ENCODE data around the gene LARP6. TPM values are rescaled to one million over a fixed set of nuclear protein-coding genes. Genes with fewer than 3 reads are reported as not detected.

The LARP6 gene
- total and polyA plus RNA-seq, 2 experiments from 2014 or later, result 20.0 to 22.4 TPM

- Histone ChIP-seq H3F3A (replicated peaks; ENCODE audit: low read depth) (no peaks in the 10 kb centered on the region), H3K4me2 (no peak overlapping the region), H2AFZ (no peak overlapping the region), H3K4me1 (ENCODE audit: insufficient read depth) (no peaks in the 10 kb centered on the region), H4K20me1 (replicated peaks; ENCODE audit: insufficient read depth) (no peaks in the 10 kb centered on the region), H3K4me3 (no peak overlapping the region), H3K36me3 (ENCODE audit: insufficient read depth) (no peaks in the 10 kb centered on the region), H3K27me3 (ENCODE audit: insufficient read depth) (no peaks in the 10 kb centered on the region), H3K9me2 (ENCODE audit: insufficient read depth) (no peaks in the 10 kb centered on the region), H3K79me2 (replicated peaks; ENCODE audit: insufficient read depth) (no peaks in the 10 kb centered on the region), H3K27ac (ENCODE audit: low read depth) (no peak overlapping the region)
- no peak for ATAC-seq
- no peak for DNase-seq (ENCODE audit: low spot score)
- Mint-ChIP-seq H3K9me3 (peaks cover 9% of the 10 kb centered on the region; the same call in 1 of the 3 replicates), H3K36me3 (ENCODE audit: low read depth) (no peaks in the 10 kb centered on the region), H3K4me3 (no peak overlapping the region), H3K27ac (no peak overlapping the region), H3K27me3 (ENCODE audit: insufficient read depth, low read depth, poor library complexity) (peaks cover 3% of the 10 kb centered on the region), H3K4me1 (peaks cover 11% of the 10 kb centered on the region; the same call in 2 of the 3 replicates)
- TF ChIP-seq CTCF (conservative IDR thresholded peaks at IDR 0.05; ENCODE audit: low read depth in 2 of 2) (no peak), ZNF462 (CRISPR knock-in tag; IDR thresholded peaks at IDR 0.05) (no peak), JUNB (IDR thresholded peaks at IDR 0.05; ENCODE audit: unreplicated experiment) (no peak)
These were observed 33.7 kb downstream of the LARP6 start for GRCh38 chr15:70820214-70820613.

- ATAC-seq (no peak), DNase-seq (ENCODE audit: low spot score) (no peak)
- Mint-ChIP-seq H3K36me3 (ENCODE audit: low read depth) (no peaks in the 10 kb centered on the region), H3K9me3 (peaks cover 9% of the 10 kb centered on the region; the same call in 1 of the 3 replicates), H3K27me3 (ENCODE audit: insufficient read depth, low read depth, poor library complexity) (peaks cover 3% of the 10 kb centered on the region), H3K4me1 (peaks cover 5% of the 10 kb centered on the region; the same call in 2 of the 3 replicates), H3K27ac (no peak overlapping the region), H3K4me3 (no peak overlapping the region)
- H3K9me2 ChIP-seq (ENCODE audit: insufficient read depth), result no peaks in the 10 kb centered on the region
- H3K36me3 ChIP-seq (ENCODE audit: insufficient read depth), result no peaks in the 10 kb centered on the region
- no peak overlapping the region for H3K4me3 ChIP-seq
- no peak overlapping the region for H3K4me2 ChIP-seq
- no peaks in the 10 kb centered on the region for H4K20me1 ChIP-seq (replicated peaks; ENCODE audit: insufficient read depth)
- no peaks in the 10 kb centered on the region for H3K27me3 ChIP-seq (ENCODE audit: insufficient read depth)
- no peaks in the 10 kb centered on the region for H3F3A ChIP-seq (replicated peaks; ENCODE audit: low read depth)
- no peaks in the 10 kb centered on the region for H3K79me2 ChIP-seq (replicated peaks; ENCODE audit: insufficient read depth)
- no peak overlapping the region for H3K27ac ChIP-seq (ENCODE audit: low read depth)
- H2AFZ ChIP-seq, result no peak overlapping the region
- H3K4me1 ChIP-seq (ENCODE audit: insufficient read depth), result no peaks in the 10 kb centered on the region
- no peak for TF ChIP-seq CREB1 (CRISPR knock-in tag; IDR thresholded peaks at IDR 0.05; ENCODE audit: low read depth)
- TF ChIP-seq POLR2AphosphoS5 (IDR thresholded peaks at IDR 0.05; ENCODE audit: low read depth), result no peak
- TF ChIP-seq EZH2 (IDR thresholded peaks at IDR 0.05; ENCODE audit: low read depth, unreplicated experiment), result no peak
- no peak for TF ChIP-seq ZNF331 (CRISPR knock-in tag; IDR thresholded peaks at IDR 0.05; ENCODE audit: low read depth)
- no peak for TF ChIP-seq STAT1 (IDR thresholded peaks at IDR 0.05; ENCODE audit: unreplicated experiment)
- no peak for TF ChIP-seq CTCF (conservative IDR thresholded peaks at IDR 0.05; ENCODE audit: low read depth in 2 of 2)
- no peak for TF ChIP-seq NANOG (IDR thresholded peaks at IDR 0.05; ENCODE audit: borderline replicate concordance)
- TF ChIP-seq JUNB (IDR thresholded peaks at IDR 0.05; ENCODE audit: unreplicated experiment), result no peak
- no peak for TF ChIP-seq ETS1 (IDR thresholded peaks at IDR 0.05)
- no peak for TF ChIP-seq ZNF114 (CRISPR knock-in tag; IDR thresholded peaks at IDR 0.05)
These were observed 35.4 kb downstream of the LARP6 start for GRCh38 chr15:70818580-70818979.

Data from GM23338 (cell line).